Eye (tissue), 1 donor: ENCODE data around the gene PXDN.

Experiments used
- DNase-seq: peaks from one replicate; pipeline ENCODE4 v3.0.0-alpha.2; 2015

PXDN gene

DNA sequence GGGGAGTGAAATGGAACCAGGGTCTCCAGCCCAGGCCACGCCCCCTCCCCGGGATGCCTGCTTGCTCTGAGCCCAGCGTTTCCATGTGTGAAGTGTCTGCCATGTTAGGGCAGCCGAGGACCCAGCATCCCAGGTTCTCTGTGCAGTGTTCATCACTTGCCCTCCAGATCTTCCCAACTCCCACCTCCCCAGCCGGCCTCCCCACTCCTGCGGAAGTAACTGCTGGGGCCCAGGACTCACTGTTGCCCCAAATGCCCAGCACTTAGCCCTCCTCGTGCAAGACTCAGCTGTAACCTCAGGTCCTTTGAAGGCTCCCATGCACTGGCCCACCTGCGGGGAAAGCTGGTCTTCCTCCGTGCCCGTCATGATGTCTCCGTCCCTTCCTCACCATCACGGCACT lies 9.7 kb upstream of the PXDN start:
- no peak for DNase-seq

- no peak for DNase-seq
Measured at GRCh38 chr2:1752751-1753150, 8.4 kb upstream of the PXDN start.

- no peak for DNase-seq
Measured at GRCh38 chr2:1751767-1752725, 7.7 kb upstream of the PXDN start.

DNA sequence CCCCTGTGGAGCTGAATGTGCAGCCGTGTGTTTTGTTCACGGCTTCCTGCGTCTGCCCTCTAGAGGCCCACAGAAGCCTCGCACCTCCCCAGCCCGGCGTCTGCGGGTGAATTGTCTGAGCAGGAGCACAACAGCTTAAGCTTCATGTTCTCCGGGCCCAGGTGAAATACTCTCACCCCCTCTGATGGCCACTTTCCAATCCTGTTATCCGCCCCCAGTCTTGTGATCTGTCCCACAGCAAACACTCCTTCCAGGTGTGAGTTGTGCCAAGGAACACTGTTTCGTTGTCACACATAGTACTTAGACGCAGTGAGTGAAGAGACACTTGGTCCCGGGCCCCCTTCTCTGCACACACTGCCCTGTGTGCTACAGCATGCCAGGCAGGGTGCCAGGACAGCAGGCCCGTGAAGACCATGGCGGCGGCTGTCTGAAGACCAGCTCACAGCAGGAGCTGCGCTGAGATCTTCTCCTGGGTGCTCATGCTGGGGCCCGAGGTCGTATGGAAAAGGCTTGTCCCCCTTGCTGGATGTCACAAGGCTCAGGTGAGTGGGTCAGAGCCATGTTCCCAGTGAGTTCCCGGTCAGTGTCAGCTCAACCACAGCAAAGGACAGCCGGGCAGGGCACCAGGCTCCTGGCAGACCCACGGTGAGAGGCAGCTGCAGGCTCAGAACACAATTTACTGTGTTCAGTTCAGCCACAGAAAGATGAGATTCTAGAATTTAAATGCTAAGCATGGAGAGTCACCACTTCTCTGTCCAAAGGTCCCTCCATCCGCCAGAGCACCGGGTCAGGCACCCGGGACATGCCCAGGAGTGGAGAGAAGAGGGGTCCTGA lies 6.8 kb upstream of the PXDN start:
- peak; percentile 89 for DNase-seq

GRCh38 chr2:1750270-1750932 lies 6.1 kb upstream of the PXDN start:
- DNase-seq = no peak

- DNase-seq = no peak
Measured at GRCh38 chr2:1749489-1750119, 5.3 kb upstream of the PXDN start.

DNA sequence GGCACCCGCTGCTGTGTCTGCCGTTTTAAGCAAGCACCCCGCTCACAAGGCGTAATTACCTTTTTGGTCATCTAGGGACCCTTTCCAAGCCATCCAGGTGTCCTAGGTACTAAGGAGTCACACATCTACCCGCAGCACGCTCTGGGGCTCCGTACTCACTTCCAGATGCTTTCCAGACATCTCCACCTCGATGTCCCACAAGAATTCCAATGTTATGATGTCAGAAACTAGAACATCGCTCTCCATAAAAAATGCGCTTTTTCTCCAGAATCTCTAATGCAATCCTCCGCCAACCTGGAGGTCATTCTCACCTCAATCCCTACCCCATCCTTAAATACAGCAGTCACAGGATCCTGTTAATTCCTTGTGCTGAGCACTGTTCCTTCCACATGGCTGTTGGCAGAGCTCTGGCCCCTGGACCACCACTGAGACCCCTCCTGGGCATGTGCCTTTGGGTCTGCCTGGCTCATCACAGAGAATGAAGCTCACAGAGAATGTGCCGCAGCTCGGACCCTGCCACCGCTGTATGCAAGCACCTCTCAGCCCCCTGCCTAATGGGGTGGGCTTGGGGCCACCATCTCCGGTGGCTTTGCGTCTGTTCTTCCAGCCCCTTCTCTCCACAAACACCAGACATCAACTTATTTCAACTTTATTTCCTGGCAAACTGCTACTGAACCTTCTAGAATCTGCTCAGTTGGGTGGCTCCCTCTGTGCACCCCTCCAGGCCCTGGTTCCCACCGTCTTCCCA lies 4.6 kb upstream of the PXDN start:
- DNase-seq = no peak

DNA sequence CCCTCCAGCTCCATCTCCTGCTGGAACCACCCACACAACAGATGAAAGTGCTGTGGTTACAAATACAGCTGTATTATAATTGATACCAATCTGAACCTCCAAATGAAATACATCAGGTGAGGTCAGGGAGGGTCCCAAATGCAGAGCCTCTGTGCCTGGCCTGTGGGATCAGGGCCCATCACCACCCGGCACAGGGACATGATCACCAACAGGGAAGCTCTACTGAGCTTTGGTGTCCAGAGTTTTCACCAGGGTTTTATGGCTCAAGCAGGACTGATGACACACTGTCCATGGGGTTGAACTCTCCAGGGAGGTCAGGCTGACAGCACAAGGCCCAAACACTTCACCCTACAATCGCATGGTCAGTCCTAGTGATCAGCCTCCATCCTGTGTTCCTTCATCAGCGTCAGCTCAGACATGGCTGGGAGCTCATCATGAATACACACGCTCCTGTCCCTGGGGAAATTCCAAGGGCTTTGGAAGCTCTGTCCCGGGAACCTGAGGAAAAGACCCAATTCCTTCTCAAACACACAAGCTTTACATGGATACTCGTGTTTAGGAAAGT lies 3.9 kb upstream of the PXDN start:
- no peak for DNase-seq

DNA sequence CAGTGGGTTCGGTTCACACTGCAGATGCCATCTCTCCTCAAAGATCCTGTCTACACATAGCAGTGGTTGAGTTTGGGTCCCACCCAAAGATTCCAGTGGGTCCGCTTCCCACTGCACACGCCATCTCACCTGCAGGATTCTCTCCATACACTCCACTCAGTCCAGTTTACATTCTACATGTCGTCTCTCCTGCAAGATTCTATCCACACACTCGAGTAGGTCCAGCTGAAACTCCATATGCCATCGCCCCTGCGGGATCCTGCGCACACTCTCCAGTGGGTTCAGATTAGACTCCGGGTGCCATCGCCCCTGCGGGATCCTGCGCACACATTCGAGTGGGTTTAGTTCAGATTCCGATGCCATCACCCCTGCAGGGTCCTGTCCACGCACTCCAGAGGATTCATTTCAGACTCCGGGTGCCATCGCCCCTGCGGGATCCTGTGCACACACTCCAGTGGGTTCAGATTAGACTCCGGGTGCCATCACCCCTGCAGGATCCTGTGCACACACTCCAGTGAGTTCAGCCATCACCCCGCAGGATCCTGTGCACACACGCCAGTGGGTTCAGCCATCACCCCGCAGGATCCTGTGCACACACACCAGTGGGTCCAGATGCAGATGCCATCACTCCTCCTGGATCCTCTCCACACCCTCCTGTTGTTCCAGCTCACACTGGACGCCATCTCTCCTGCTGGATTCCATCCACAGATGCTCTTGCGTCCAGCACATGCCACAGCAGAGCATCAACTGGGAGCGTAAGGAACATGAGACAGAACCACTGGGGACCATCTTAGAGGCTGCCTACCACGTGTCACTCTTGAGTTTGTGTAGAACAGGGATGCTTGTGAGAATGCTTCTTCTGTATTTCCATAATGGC lies 3.0 kb upstream of the PXDN start:
- no peak for DNase-seq

- no peak for DNase-seq
Measured at GRCh38 chr2:1746174-1747064, 2.1 kb upstream of the PXDN start.

- DNase-seq = no peak
Measured at GRCh38 chr2:1745171-1746023, 1.1 kb upstream of the PXDN start.

DNA sequence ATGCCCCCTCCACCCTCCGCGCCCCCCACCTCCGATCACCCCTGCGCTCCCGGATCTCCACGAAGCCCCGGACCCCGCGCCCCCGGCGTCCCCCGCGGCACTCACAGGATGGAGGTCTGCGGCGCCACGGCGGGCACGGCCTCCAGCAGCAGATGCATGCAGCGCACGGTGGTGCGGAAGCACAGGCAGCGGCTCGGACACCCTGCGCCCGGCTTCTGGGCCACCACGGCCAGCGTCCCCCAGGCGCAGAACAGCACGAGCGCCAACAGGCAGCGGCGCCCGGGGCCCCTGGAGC lies 217 bp downstream of the PXDN start:
- DNase-seq = no peak

- peak; percentile 88 for DNase-seq
Measured at GRCh38 chr2:1743396-1744150, 742 bp downstream of the PXDN start.

DNA sequence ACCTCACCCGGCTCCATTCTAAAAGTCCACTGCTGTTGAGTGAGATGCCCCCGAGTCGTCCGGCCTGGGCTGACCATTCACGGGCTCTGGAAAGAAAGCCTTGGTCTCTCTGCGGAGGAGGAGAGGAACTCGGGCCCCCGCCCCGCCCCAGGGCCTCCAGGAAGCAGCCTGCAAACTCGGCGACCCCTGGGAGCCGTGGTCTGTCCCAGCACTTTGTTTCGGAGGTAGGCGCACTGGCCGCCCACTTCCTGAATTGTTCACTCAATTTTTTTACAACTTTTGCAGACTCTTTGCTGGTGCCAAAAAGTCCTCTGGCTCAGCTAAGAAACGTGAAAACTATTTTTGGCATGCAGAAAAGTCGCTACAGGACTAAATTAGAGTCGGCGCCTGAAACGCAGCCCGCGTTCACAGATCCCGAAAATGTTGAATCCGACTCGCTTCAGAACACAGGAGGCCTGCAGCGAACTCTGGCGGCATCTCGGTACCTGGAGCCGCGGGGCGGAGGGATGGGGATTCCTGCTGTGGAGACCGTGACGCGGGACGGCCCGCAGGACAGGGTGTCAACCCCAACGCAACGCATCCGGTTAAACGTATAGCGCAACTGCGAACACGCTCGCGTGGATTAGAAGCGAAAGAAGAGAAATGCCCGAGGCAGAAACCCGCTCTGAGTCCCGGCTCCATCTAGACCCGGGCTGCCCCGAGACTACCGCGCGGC lies 1.5 kb downstream of the PXDN start:
- peak; percentile 93 for DNase-seq

DNA sequence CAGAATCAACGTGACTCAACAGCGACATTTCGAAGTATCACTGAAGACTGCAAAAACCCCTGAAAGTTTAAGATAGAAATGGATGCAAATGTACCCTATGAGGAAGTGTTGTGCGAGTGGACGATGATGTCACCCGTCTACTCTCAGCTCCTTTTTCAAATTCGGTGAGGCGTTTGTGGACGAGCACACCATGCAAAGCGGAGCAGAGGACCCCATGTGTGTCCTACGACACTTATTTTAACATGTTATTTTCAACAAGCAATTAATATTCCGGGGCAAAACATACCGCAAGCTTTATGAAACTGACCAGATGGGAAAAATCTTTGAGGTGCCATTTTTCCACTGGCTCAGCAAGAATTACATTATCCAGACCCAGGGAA lies 2.0 kb downstream of the PXDN start:
- DNase-seq = no peak

GRCh38 chr2:1741851-1742250 lies 2.5 kb downstream of the PXDN start:
- DNase-seq = no peak
